Measurements from ENCODE around the gene SPATA9.
"Not testable (repeated sequence)": the region's sequence is repeated elsewhere in the genome, so short reads cannot be mapped to it uniquely, and the experiment has no call there.

Gene SPATA9

GRCh38 chr5:95655575-95655974 lies 27.2 kb downstream of the SPATA9 start:
- H3K27ac ChIP-seq (ENCODE audit: insufficient read depth, low read depth, low read length, poor library complexity, severe bottlenecking), result no peak overlapping the region
- WGBS, 2 experiments, result 74 to 89% methylated on average over 1 of the region's 1 CpG
- no peak overlapping the region for H3K4me3 ChIP-seq (ENCODE audit: insufficient read depth, low read depth, low read length)
- H3K9me3 ChIP-seq (ENCODE audit: control insufficient read depth, low read length), result no peaks in the 10 kb centered on the region
- H3K36me3 ChIP-seq (ENCODE audit: control insufficient read depth, insufficient read depth, low read length), result no peaks in the 10 kb centered on the region
- H3K27me3 ChIP-seq (ENCODE audit: control insufficient read depth, insufficient read depth, low read length, poor library complexity, severe bottlenecking), result no peaks in the 10 kb centered on the region
- H3K4me1 ChIP-seq (ENCODE audit: control insufficient read depth, insufficient read depth, low read length), result no peaks in the 10 kb centered on the region

- Histone ChIP-seq H3K27ac (ENCODE audit: insufficient read depth, low read depth, low read length, poor library complexity, severe bottlenecking) (no peak overlapping the region), H3K9me3 (ENCODE audit: control insufficient read depth, low read length) (no peaks in the 10 kb centered on the region), H3K27me3 (ENCODE audit: control insufficient read depth, insufficient read depth, low read length, poor library complexity, severe bottlenecking) (no peaks in the 10 kb centered on the region), H3K4me1 (ENCODE audit: control insufficient read depth, insufficient read depth, low read length) (no peaks in the 10 kb centered on the region), H3K4me3 (ENCODE audit: insufficient read depth, low read depth, low read length) (no peak overlapping the region), H3K36me3 (ENCODE audit: control insufficient read depth, insufficient read depth, low read length) (no peaks in the 10 kb centered on the region)
- WGBS, 2 experiments, result 100% methylated on average over 2 of the region's 3 CpGs; no CpG with 5 or more reads in 1 of the 2 experiments
These were observed 28.6 kb downstream of the SPATA9 start for GRCh38 chr5:95654196-95654595.

GRCh38 chr5:95652849-95653248 lies 29.9 kb downstream of the SPATA9 start:
- H3K27me3 ChIP-seq (ENCODE audit: control insufficient read depth, insufficient read depth, low read length, poor library complexity, severe bottlenecking), result no peaks in the 10 kb centered on the region
- H3K27ac ChIP-seq (ENCODE audit: insufficient read depth, low read depth, low read length, poor library complexity, severe bottlenecking), result no peak overlapping the region
- 82 to 93% methylated on average over 1 of the region's 1 CpG for WGBS, 2 experiments

GRCh38 chr5:95649842-95650620 lies 32.8 kb downstream of the SPATA9 start:
- no peaks in the 10 kb centered on the region for H3K9me3 ChIP-seq (ENCODE audit: control insufficient read depth, low read length)
- no peak overlapping the region for H3K4me3 ChIP-seq (ENCODE audit: insufficient read depth, low read depth, low read length)
- H3K4me1 ChIP-seq (ENCODE audit: control insufficient read depth, insufficient read depth, low read length), result no peaks in the 10 kb centered on the region
- H3K36me3 ChIP-seq (ENCODE audit: control insufficient read depth, insufficient read depth, low read length), result no peaks in the 10 kb centered on the region
- no peaks in the 10 kb centered on the region for H3K27me3 ChIP-seq (ENCODE audit: control insufficient read depth, insufficient read depth, low read length, poor library complexity, severe bottlenecking)
- H3K27ac ChIP-seq (ENCODE audit: insufficient read depth, low read depth, low read length, poor library complexity, severe bottlenecking), result no peak overlapping the region

More at GRCh38 chr5:95652849-95653248, 29.9 kb downstream of the SPATA9 start:
- Histone ChIP-seq H3K9me3 (ENCODE audit: control insufficient read depth, low read length) (no peaks in the 10 kb centered on the region), H3K36me3 (ENCODE audit: control insufficient read depth, insufficient read depth, low read length) (no peaks in the 10 kb centered on the region), H3K4me1 (ENCODE audit: control insufficient read depth, insufficient read depth, low read length) (no peaks in the 10 kb centered on the region), H3K4me3 (ENCODE audit: insufficient read depth, low read depth, low read length) (no peak overlapping the region)

- Histone ChIP-seq H3K9me3 (ENCODE audit: control insufficient read depth, low read length) (no peaks in the 10 kb centered on the region), H3K36me3 (ENCODE audit: control insufficient read depth, insufficient read depth, low read length) (no peaks in the 10 kb centered on the region), H3K4me1 (ENCODE audit: control insufficient read depth, insufficient read depth, low read length) (no peaks in the 10 kb centered on the region), H3K4me3 (ENCODE audit: insufficient read depth, low read depth, low read length) (no peak overlapping the region), H3K27me3 (ENCODE audit: control insufficient read depth, insufficient read depth, low read length, poor library complexity, severe bottlenecking) (no peaks in the 10 kb centered on the region), H3K27ac (ENCODE audit: insufficient read depth, low read depth, low read length, poor library complexity, severe bottlenecking) (no peak overlapping the region)
These were observed 33.5 kb downstream of the SPATA9 start for GRCh38 chr5:95649274-95649673.

GRCh38 chr5:95647886-95648860 lies 34.6 kb downstream of the SPATA9 start:
- no peaks in the 10 kb centered on the region for H3K9me3 ChIP-seq (ENCODE audit: control insufficient read depth, low read length)
- H3K27ac ChIP-seq (ENCODE audit: insufficient read depth, low read depth, low read length, poor library complexity, severe bottlenecking), result no peak overlapping the region
- H3K4me1 ChIP-seq (ENCODE audit: control insufficient read depth, insufficient read depth, low read length), result no peaks in the 10 kb centered on the region
- no peaks in the 10 kb centered on the region for H3K27me3 ChIP-seq (ENCODE audit: control insufficient read depth, insufficient read depth, low read length, poor library complexity, severe bottlenecking)
- WGBS, 2 experiments, result 88 to 89% methylated on average over 6 to 12 of the region's 12 CpGs
- H3K36me3 ChIP-seq (ENCODE audit: control insufficient read depth, insufficient read depth, low read length), result no peaks in the 10 kb centered on the region
- H3K4me3 ChIP-seq (ENCODE audit: insufficient read depth, low read depth, low read length), result no peak overlapping the region

- Histone ChIP-seq H3K36me3 (ENCODE audit: control insufficient read depth, insufficient read depth, low read length) (no peaks in the 10 kb centered on the region), H3K9me3 (ENCODE audit: control insufficient read depth, low read length) (no peaks in the 10 kb centered on the region), H3K27me3 (ENCODE audit: control insufficient read depth, insufficient read depth, low read length, poor library complexity, severe bottlenecking) (no peaks in the 10 kb centered on the region), H3K27ac (ENCODE audit: insufficient read depth, low read depth, low read length, poor library complexity, severe bottlenecking) (peak within 1 kb of the TSS; percentile 52), H3K4me1 (ENCODE audit: control insufficient read depth, insufficient read depth, low read length) (no peaks in the 10 kb centered on the region), H3K4me3 (ENCODE audit: insufficient read depth, low read depth, low read length) (peak within 1 kb of the TSS; percentile 38)
- 18 to 20% methylated on average over 60 of the region's 60 CpGs for WGBS, 2 experiments
These were observed 36.0 kb downstream of the SPATA9 start, which contains the start of gene RFESD for GRCh38 chr5:95646569-95647431. Gene RFESD, plus strand, starts transcription at chr5:95646777. Its CDS starts 5,495 bp downstream, at chr5:95652272.

- not testable (repeated sequence) for H3K27me3 ChIP-seq (ENCODE audit: control insufficient read depth, insufficient read depth, low read length, poor library complexity, severe bottlenecking); H3K27ac ChIP-seq (ENCODE audit: insufficient read depth, low read depth, low read length, poor library complexity, severe bottlenecking); H3K4me1 ChIP-seq (ENCODE audit: control insufficient read depth, insufficient read depth, low read length); H3K9me3 ChIP-seq (ENCODE audit: control insufficient read depth, low read length); H3K4me3 ChIP-seq (ENCODE audit: insufficient read depth, low read depth, low read length); H3K36me3 ChIP-seq (ENCODE audit: control insufficient read depth, insufficient read depth, low read length)
- 90 to 91% methylated on average over 17 of the region's 17 CpGs for WGBS, 2 experiments
These were observed 36.6 kb downstream of the SPATA9 start for GRCh38 chr5:95646226-95646568.

- WGBS, 2 experiments, result 41 to 44% methylated on average over 4 of the region's 4 CpGs
- Histone ChIP-seq H3K27ac (ENCODE audit: insufficient read depth, low read depth, low read length, poor library complexity, severe bottlenecking) (no peak overlapping the region), H3K4me3 (ENCODE audit: insufficient read depth, low read depth, low read length) (no peak overlapping the region)
These were observed 38.3 kb downstream of the SPATA9 start for GRCh38 chr5:95644351-95645042.

More at GRCh38 chr5:95644351-95645042, 38.3 kb downstream of the SPATA9 start:
- H3K36me3 ChIP-seq (ENCODE audit: control insufficient read depth, insufficient read depth, low read length), result no peaks in the 10 kb centered on the region
- H3K27me3 ChIP-seq (ENCODE audit: control insufficient read depth, insufficient read depth, low read length, poor library complexity, severe bottlenecking), result no peaks in the 10 kb centered on the region
- H3K4me1 ChIP-seq (ENCODE audit: control insufficient read depth, insufficient read depth, low read length), result no peaks in the 10 kb centered on the region
- H3K9me3 ChIP-seq (ENCODE audit: control insufficient read depth, low read length), result no peaks in the 10 kb centered on the region

Measured in ectodermal cell (in vitro differentiated cells).